ENCODE data around the gene GIMAP1.

Gene GIMAP1

DNA sequence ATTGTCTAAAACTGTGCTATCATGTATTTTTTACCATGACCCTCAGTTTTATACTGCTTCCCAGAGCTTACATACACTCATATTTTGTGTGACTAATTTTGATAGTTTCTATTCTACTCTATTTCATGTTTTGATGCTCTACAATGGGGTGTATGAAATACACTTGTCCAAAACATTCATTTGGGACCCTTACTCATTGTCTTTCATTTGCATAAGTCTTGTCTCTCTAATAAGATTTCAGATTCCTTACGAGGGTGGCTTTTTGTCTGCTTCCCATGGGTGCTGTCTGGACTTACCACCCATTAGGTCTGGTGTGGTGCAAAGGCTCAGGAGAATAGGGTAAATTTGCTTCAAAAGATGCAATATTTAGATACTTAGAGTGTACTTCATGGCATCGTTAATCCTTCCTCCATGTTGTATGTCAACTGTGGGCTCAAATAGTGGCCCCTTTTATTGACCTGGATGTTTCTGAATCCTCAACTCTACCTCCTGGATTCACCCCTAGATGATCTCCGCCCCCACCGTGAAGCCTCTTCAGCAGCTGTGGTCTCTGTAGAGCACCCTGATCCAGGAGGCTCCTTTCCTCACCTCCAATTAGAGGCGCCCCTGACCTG lies 17.2 kb downstream of the GIMAP1 start:
- peak overlapping the region; percentile 97 for H3K27ac Mint-ChIP-seq
- H3K4me3 Mint-ChIP-seq = peak overlapping the region; percentile 56

DNA sequence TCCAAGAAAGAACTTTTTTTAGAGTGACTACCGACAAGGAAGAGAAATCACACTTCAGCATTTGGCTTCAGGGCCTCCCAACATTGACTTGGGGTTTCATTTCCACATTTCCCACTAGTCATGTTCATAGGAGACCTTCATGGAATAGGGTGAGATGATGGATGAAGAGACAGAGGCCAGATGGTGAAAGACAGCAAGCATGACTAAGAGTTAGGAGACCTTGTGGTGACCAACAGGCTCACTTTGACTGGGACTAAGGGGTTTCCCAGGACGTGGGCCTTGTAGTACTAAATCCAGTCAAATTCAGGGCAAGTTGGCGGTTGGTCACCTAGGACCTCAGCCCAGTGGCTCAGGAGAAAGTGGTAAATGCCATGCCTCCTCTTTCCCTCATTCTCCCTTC lies 17.8 kb downstream of the GIMAP1 start:
- Mint-ChIP-seq H3K4me3 (peak overlapping the region; percentile 41), H3K36me3 (ENCODE audit: low read depth) (peaks cover 30% of the 10 kb centered on the region), H3K27ac (peak overlapping the region; percentile 97), H3K4me1 (ENCODE audit: low read depth) (peaks cover 76% of the 10 kb centered on the region), H3K9me3 (peaks cover 3% of the 10 kb centered on the region), H3K27me3 (no peaks in the 10 kb centered on the region)
- DNase-seq = no peak

More for the DNA sequence above, 17.2 kb downstream of the GIMAP1 start:
- DNase-seq = no peak
- Mint-ChIP-seq H3K36me3 (ENCODE audit: low read depth) (peaks cover 28% of the 10 kb centered on the region), H3K27me3 (no peaks in the 10 kb centered on the region), H3K4me1 (ENCODE audit: low read depth) (peaks cover 77% of the 10 kb centered on the region), H3K9me3 (peaks cover 7% of the 10 kb centered on the region)

DNA sequence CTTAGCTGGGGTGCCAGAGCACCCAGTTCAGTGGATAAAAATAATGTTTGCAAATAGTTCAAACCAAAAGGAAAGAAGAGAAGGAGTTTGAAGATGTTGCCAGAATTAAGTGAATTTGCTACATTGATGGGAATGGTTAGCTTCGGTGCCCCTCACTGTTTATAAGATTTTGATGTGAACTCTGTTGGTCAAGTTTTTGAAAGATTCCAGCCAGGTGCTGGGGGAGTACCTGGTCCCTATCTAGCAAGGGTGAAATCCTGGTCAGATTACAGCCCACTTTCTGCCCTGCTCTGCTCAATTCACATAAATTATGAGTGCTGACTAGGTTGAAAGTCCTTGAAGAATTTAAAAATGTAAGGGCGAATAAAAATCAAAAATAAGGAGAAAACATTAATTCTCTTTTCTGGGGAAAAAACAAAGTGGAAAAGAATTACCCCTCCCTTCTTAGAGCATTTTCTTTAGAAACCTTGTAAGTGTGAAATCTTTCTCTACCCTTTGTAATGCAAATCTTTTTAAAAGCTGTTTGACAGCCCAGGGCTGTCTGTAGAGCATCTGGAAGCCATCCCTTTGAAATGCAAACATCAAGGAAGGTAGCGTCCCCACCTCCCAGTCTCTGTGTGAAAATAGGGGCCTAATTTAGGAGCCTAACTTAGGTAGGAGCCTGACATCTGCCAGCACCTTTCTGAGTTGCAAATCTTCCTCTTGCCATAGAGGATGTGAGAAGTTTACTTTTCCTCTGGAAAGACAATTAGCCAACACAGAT lies 19.4 kb downstream of the GIMAP1 start:
- H3K4me1 Mint-ChIP-seq (ENCODE audit: low read depth) = peaks cover 75% of the 10 kb centered on the region
- H3K4me3 Mint-ChIP-seq = peak overlapping the region; percentile 86
- no peaks in the 10 kb centered on the region for H3K27me3 Mint-ChIP-seq
- peaks cover 4% of the 10 kb centered on the region for H3K9me3 Mint-ChIP-seq
- peak overlapping the region; percentile 97 for H3K27ac Mint-ChIP-seq
- DNase-seq = no peak
- peaks cover 41% of the 10 kb centered on the region for H3K36me3 Mint-ChIP-seq (ENCODE audit: low read depth)

DNA sequence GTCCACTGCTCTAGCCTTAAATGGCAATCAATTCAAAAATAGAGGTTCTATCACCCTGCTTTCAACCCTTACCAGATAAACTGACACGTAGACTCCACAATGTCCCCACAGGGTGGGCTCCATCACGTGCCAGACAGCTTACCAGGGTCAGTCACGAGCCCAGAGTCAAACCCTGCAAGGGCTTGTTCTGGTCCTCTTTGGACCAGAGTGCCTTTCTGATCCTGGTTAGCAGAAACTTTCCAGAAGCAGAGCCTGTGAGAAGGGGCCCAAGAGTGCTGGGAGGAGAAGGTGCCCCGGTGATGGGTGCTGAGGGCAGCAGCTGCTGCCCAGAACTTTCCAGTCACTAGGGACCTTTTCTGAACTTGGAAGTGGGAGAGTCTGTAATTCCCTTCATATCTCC lies 20.5 kb downstream of the GIMAP1 start:
- peak; percentile 69 for DNase-seq
- Mint-ChIP-seq H3K36me3 (ENCODE audit: low read depth) (peaks cover 52% of the 10 kb centered on the region), H3K4me1 (ENCODE audit: low read depth) (peaks cover 79% of the 10 kb centered on the region), H3K27ac (peak overlapping the region; percentile 97), H3K9me3 (peaks cover 4% of the 10 kb centered on the region), H3K27me3 (no peaks in the 10 kb centered on the region), H3K4me3 (peak overlapping the region; percentile 86)

DNA sequence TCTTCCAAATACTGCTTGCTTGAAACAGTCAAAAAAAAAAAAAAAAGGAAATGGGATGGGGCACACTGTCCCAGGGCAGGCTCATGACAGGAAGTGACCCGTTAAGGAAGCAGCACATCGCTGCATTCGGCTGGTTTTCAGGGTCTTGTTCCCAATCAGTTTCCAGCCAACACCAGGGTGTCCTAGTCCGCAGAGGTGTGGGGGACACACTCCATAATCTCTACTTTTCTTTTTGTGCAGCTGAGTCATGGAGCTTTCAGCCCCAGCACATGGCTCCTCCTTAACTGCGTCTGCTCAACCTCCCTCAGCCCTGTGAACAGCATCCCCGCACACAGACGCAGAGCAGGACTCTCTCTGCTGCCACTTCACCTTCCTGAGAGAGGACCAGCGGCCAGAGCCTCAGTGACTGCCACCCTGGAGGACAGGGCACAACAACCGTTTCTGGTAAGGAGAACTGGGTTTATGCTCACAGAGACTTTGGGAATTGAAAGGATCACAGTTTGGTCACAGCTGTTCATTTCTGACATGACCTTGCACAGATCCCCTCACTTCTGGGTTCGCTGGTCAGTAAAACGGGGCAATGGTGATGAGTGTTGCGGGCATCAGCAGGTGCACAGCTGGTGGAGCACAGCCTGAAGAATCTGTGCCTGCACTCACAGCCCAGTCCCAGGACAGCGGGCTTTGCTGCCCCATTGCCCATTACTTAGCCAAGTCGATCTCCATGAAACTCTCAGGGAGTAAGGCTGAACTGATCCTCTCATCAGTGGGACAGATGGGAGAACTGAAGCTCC lies 21.0 kb downstream of the GIMAP1 start, which contains the start of gene GIMAP5:
TSS of gene GIMAP5 (plus strand) at position 154 of the 791 bp plus-strand sequence. CDS start 3,467 bp downstream, outside the sequence.
- Mint-ChIP-seq H3K27me3 (no peaks in the 10 kb centered on the region), H3K4me3 (peak within 1 kb of the TSS; percentile 86), H3K9me3 (peaks cover 4% of the 10 kb centered on the region), H3K4me1 (ENCODE audit: low read depth) (peaks cover 79% of the 10 kb centered on the region), H3K27ac (peak within 1 kb of the TSS; percentile 97), H3K36me3 (ENCODE audit: low read depth) (peaks cover 57% of the 10 kb centered on the region)
- peak; percentile 78 for DNase-seq

DNA sequence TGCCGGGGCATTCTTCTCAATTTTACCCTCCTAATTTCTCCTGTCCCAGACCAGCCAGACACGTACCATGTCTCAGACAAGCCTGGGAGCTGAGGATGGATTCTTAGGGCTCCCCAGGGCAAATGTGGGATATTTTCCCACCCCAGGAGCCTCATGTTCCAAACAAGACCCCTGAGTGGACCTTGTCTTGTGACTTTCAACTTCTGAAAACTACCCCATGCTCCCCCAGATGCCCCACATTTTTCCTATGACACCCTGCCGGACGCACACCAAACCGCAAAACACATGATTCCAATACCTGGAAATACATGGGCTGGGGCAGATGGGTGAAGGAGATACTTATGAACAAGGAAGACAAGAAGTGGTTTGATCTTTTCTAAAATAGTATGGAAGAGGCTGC lies 21.7 kb downstream of the GIMAP1 start:
- peaks cover 4% of the 10 kb centered on the region for H3K9me3 Mint-ChIP-seq
- H3K36me3 Mint-ChIP-seq (ENCODE audit: low read depth) = peaks cover 64% of the 10 kb centered on the region
- no peaks in the 10 kb centered on the region for H3K27me3 Mint-ChIP-seq
- peak overlapping the region; percentile 86 for H3K4me3 Mint-ChIP-seq
- H3K4me1 Mint-ChIP-seq (ENCODE audit: low read depth) = peaks cover 79% of the 10 kb centered on the region
- no peak for DNase-seq
- peak overlapping the region; percentile 97 for H3K27ac Mint-ChIP-seq

DNA sequence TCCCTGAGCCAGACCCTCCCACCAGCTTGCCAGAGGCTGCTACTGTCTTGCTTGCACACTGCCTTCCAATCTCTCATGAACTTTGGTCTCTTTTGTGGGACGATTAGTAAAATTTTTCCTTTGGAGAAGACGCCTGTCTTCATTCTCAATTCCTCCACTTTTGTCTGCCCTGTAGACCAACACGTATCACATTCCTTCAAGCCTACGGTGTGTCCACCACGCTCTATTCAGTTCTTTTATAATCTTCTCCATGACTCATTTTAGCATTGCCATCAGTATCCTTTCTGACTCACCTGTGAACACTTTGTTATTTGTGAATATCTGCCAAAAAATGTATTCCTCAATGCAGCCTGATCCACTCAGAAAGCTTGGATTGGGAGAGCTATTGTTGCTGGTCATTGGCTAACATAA lies 22.2 kb downstream of the GIMAP1 start:
- DNase-seq = no peak
- peaks cover 4% of the 10 kb centered on the region for H3K9me3 Mint-ChIP-seq
- peak overlapping the region; percentile 86 for H3K4me3 Mint-ChIP-seq
- peak overlapping the region; percentile 97 for H3K27ac Mint-ChIP-seq
- peaks cover 69% of the 10 kb centered on the region for H3K36me3 Mint-ChIP-seq (ENCODE audit: low read depth)
- H3K4me1 Mint-ChIP-seq (ENCODE audit: low read depth) = peaks cover 79% of the 10 kb centered on the region
- H3K27me3 Mint-ChIP-seq = no peaks in the 10 kb centered on the region

DNA sequence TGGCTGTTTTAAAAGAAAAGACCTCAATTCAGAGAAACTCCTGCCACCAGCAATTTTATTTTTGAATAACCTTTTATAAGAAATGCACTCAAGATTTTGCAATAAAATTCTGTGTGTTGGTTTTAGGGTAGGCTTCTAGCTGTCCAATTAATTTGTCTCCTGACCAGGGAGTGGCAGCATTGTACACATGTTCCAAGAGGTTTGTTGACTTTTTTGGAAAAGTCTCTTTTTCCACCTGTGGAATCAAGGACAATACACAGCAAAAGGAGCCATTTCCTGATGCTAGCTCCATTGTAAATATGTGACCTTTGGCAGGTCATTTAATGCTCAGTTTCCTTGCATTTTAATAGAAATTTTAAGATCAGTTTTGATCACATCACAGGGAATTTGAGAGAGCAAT lies 22.6 kb downstream of the GIMAP1 start:
- Mint-ChIP-seq H3K36me3 (ENCODE audit: low read depth) (peaks cover 71% of the 10 kb centered on the region), H3K27ac (peak overlapping the region; percentile 97), H3K27me3 (no peaks in the 10 kb centered on the region), H3K9me3 (peaks cover 4% of the 10 kb centered on the region), H3K4me1 (ENCODE audit: low read depth) (peaks cover 79% of the 10 kb centered on the region), H3K4me3 (peak overlapping the region; percentile 86)
- DNase-seq = no peak

DNA sequence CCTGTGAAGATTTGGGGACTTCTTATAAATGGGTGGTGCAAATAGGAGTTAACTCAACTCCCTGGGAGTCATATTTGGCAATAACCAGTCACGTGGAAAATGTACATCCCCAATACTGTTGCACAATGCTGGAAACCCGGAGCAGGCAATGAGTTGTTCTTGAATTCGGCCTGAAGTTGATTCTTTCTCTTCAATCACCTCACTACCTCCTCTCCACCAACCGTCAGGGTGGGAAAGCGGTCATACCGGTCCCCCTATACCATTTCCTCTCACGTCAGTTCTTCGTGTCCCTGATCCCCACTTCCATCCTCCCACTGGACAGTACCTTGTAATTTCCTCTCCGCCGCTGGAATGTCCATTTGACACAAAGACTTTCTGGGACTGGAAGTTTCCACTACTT lies 23.6 kb downstream of the GIMAP1 start:
- Mint-ChIP-seq H3K36me3 (ENCODE audit: low read depth) (peaks cover 79% of the 10 kb centered on the region), H3K9me3 (peaks cover 4% of the 10 kb centered on the region)
- DNase-seq = peak; percentile 45

DNA sequence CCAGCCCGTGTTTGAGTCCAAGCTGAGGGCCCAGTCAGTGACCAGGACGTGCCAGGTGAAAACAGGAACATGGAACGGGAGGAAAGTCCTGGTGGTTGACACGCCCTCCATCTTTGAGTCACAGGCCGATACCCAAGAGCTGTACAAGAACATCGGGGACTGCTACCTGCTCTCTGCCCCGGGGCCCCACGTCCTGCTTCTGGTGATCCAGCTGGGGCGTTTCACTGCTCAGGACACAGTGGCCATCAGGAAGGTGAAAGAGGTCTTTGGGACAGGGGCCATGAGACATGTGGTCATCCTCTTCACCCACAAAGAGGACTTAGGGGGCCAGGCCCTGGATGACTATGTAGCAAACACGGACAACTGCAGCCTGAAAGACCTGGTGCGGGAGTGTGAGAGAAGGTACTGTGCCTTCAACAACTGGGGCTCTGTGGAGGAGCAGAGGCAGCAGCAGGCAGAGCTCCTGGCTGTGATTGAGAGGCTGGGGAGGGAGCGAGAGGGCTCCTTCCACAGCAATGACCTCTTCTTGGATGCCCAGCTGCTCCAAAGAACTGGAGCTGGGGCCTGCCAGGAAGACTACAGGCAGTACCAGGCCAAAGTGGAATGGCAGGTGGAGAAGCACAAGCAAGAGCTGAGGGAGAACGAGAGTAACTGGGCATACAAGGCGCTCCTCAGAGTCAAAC lies 26.0 kb downstream of the GIMAP1 start:
- peak; percentile 62 for DNase-seq
- Mint-ChIP-seq H3K4me3 (peak overlapping the region; percentile 86), H3K4me1 (ENCODE audit: low read depth) (peaks cover 79% of the 10 kb centered on the region), H3K27ac (peak overlapping the region; percentile 97), H3K9me3 (peaks cover 4% of the 10 kb centered on the region), H3K36me3 (ENCODE audit: low read depth) (peaks cover 88% of the 10 kb centered on the region), H3K27me3 (no peaks in the 10 kb centered on the region)

More for the DNA sequence above, 23.6 kb downstream of the GIMAP1 start:
- peak overlapping the region; percentile 97 for H3K27ac Mint-ChIP-seq
- H3K27me3 Mint-ChIP-seq = no peaks in the 10 kb centered on the region
- peaks cover 79% of the 10 kb centered on the region for H3K4me1 Mint-ChIP-seq (ENCODE audit: low read depth)
- H3K4me3 Mint-ChIP-seq = peak overlapping the region; percentile 86

DNA sequence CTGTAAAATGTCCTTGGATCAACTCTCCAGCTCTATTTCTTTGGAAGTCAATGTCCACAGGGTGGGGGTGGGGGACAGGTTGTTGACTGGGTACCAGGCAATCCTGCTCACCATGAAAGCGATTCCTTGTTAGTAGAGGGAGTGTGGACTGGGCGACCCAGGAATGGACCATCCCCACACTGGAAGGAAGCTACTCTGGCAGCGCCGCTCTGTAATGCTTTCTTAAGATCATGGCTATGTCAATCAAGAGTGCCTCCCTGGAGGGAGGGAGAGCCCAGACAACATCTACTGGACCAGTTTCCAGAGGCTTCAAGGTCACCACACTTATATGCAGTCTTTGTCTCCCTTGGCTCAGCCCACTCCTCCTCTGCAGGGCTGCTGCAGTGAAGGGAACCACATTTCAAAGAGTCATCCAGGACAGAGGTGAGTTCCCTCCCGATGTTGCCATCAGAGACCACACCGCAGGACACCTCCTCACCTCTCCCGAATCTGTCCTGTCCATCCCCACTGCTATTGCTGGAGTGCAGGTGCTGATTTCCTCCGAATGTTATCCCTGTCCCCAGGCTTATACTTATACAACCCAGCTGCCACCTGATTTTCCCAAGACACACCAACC lies 27.7 kb downstream of the GIMAP1 start:
- Mint-ChIP-seq H3K27ac (peak overlapping the region; percentile 97), H3K36me3 (ENCODE audit: low read depth) (peaks cover 71% of the 10 kb centered on the region), H3K27me3 (no peaks in the 10 kb centered on the region), H3K4me1 (ENCODE audit: low read depth) (peaks cover 95% of the 10 kb centered on the region), H3K9me3 (peaks cover 4% of the 10 kb centered on the region), H3K4me3 (peak overlapping the region; percentile 86)
- peak; percentile 40 for DNase-seq

DNA sequence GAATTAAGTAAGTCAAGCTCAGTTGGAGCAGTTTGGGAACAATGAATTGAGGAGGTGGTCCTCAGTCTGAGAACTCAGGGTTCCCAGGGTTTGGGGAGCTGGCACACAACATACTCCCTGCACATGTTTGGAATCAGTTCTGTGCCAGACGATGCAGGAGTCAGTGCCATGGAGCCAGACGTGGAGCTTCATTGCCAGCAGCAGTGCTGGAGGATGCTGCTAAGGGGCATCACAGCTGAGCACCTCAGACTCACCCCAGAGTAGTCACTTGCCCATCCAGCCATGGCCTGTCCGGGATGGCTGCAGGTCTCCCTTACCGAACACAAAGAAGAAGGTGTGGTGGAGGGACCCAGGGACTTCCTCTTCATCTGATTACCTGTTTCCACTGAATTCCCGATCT lies 28.7 kb downstream of the GIMAP1 start:
- H3K4me3 Mint-ChIP-seq = peak overlapping the region; percentile 86
- peaks cover 4% of the 10 kb centered on the region for H3K9me3 Mint-ChIP-seq
- H3K36me3 Mint-ChIP-seq (ENCODE audit: low read depth) = peaks cover 63% of the 10 kb centered on the region
- DNase-seq = peak; percentile 44
- H3K27ac Mint-ChIP-seq = peak overlapping the region; percentile 97
- no peaks in the 10 kb centered on the region for H3K27me3 Mint-ChIP-seq
- peaks cover 97% of the 10 kb centered on the region for H3K4me1 Mint-ChIP-seq (ENCODE audit: low read depth)

DNA sequence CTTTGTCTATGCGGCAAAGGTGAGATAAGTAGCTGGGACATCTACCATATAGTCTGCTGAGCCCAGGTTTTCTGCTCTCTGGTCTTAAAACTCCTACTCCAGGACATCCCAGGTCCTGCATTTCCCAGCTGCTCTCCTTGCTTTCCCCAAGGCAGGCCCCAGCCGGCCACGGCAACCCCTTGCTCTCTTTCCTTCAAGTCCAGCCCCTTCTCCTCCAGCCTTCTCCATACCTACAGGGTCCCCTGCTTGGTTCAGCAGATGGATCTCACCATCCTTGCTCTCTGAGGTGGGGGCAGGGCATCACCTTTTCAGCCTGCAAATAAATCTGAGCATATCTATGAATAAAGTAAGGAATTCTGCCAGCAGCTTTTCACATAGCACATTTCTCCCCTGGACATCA lies 29.5 kb downstream of the GIMAP1 start:
- no peak overlapping the region for H3K4me3 Mint-ChIP-seq
- DNase-seq = peak; percentile 43
- H3K27ac Mint-ChIP-seq = peak overlapping the region; percentile 97
- peaks cover 55% of the 10 kb centered on the region for H3K36me3 Mint-ChIP-seq (ENCODE audit: low read depth)
- no peaks in the 10 kb centered on the region for H3K27me3 Mint-ChIP-seq
- H3K9me3 Mint-ChIP-seq = no peaks in the 10 kb centered on the region
- H3K4me1 Mint-ChIP-seq (ENCODE audit: low read depth) = peaks cover 97% of the 10 kb centered on the region

DNA sequence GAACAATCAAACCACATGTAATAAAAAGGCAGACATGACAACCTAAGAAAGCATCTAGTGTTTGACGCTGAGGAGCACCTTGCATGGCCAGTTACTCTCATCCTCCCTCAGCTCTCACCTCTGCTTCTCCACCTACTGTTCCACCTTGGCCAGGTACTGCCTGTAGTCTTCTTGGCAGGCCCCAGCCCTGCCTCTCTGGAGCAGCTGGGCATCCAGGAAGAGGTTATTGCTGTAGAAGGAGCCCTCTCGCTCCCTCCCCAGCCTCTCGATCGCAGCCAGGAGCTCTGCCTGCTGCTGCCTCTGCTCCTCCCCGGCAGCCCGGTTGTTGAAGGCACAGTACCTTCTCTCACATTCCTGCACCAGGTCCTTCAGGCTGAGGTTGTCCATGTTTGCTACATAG lies 30.5 kb downstream of the GIMAP1 start:
- Mint-ChIP-seq H3K9me3 (no peaks in the 10 kb centered on the region), H3K27me3 (no peaks in the 10 kb centered on the region), H3K27ac (peak overlapping the region; percentile 85), H3K4me3 (peak overlapping the region; percentile 35), H3K36me3 (ENCODE audit: low read depth) (peaks cover 45% of the 10 kb centered on the region), H3K4me1 (ENCODE audit: low read depth) (peaks cover 92% of the 10 kb centered on the region)
- DNase-seq = no peak

Measured in activated T-cell treated with anti-CD3 and anti-CD28 coated beads, Interleukin-2, amount 50 U/mL, for 24 hours (primary cell).